ENCODE data around the gene MCC.

MCC gene

GRCh38 chr5:113125371-113125770, 362.9 kb downstream of the MCC start:
- no peak for DNase-seq

GRCh38 chr5:113124914-113125313, 363.3 kb downstream of the MCC start:
- no peak for DNase-seq

GRCh38 chr5:113124265-113124664, 364.0 kb downstream of the MCC start:
- no peak for DNase-seq

- DNase-seq, result no peak
Measured at GRCh38 chr5:113123618-113124017, 364.6 kb downstream of the MCC start.

- no peak for DNase-seq
Measured at GRCh38 chr5:113122053-113122452, 366.2 kb downstream of the MCC start.

- no peak for DNase-seq
Measured at GRCh38 chr5:113119246-113119924, 368.9 kb downstream of the MCC start.

GRCh38 chr5:113118765-113119164, 369.5 kb downstream of the MCC start:
- DNase-seq, result no peak

GRCh38 chr5:113118298-113118697, 370.0 kb downstream of the MCC start:
- DNase-seq, result no peak

GRCh38 chr5:113117543-113118115, 370.6 kb downstream of the MCC start:
- DNase-seq, result no peak

GRCh38 chr5:113115956-113116355, 372.3 kb downstream of the MCC start:
- no peak for DNase-seq

- no peak for DNase-seq
Measured at GRCh38 chr5:113115061-113115460, 373.2 kb downstream of the MCC start.

GRCh38 chr5:113114559-113114958, 373.7 kb downstream of the MCC start:
- no peak for DNase-seq

- DNase-seq, result no peak
Measured at GRCh38 chr5:113112435-113112834, 375.8 kb downstream of the MCC start.

- no peak for DNase-seq
Measured at GRCh38 chr5:113110117-113110516, 378.1 kb downstream of the MCC start.

- DNase-seq, result no peak
Measured at GRCh38 chr5:113109344-113109743, 378.9 kb downstream of the MCC start.

- no peak for DNase-seq
Measured at GRCh38 chr5:113108485-113108884, 379.8 kb downstream of the MCC start.

- DNase-seq, result no peak
Measured at GRCh38 chr5:113106821-113107220, 381.4 kb downstream of the MCC start.

- DNase-seq, result no peak
Measured at GRCh38 chr5:113105693-113106280, 382.5 kb downstream of the MCC start.

GRCh38 chr5:113103330-113103729, 384.9 kb downstream of the MCC start:
- DNase-seq, result no peak

- DNase-seq, result no peak
Measured at GRCh38 chr5:113102121-113102531, 386.1 kb downstream of the MCC start.

- DNase-seq, result no peak
Measured at GRCh38 chr5:113100981-113101380, 387.3 kb downstream of the MCC start.

GRCh38 chr5:113099822-113100221, 388.4 kb downstream of the MCC start:
- DNase-seq, result no peak

GRCh38 chr5:113098378-113098777, 389.9 kb downstream of the MCC start:
- no peak for DNase-seq

GRCh38 chr5:113095831-113096230, 392.4 kb downstream of the MCC start:
- DNase-seq, result no peak

- DNase-seq, result no peak
Measured at GRCh38 chr5:113093558-113093957, 394.7 kb downstream of the MCC start.
